HG03520 (cell line): ENCODE data around the gene HMCN2.

ENCODE experiments used
- ATAC-seq: cut with Tn5 transposase; IDR thresholded peaks from one replicate; pipeline ENCODE4 v1.9.1; 2021; ENCODE audit warnings: mild to moderate bottlenecking, moderate library complexity; ENCODE audit not compliant: unreplicated experiment

HMCN2 gene

GRCh38 chr9:130479587-130479986 lies 214.0 kb downstream of the HMCN2 start:
- ATAC-seq = no peak

- ATAC-seq = no peak
Measured at GRCh38 chr9:130480673-130481072, 215.1 kb downstream of the HMCN2 start.

GRCh38 chr9:130482463-130482862 lies 216.9 kb downstream of the HMCN2 start:
- ATAC-seq = no peak

GRCh38 chr9:130483371-130483971 lies 217.9 kb downstream of the HMCN2 start:
- no peak for ATAC-seq
